GM12873 (cell line): ENCODE data around the gene ARHGEF28.

Experiments used
- CTCF ChIP-seq: IDR thresholded peaks from 2 replicates; pipeline ENCODE4 v1.5.1; 2012; ENCODE audit warnings: low read depth, mild to moderate bottlenecking, moderate library complexity, low read length, control low read depth; ENCODE audit not compliant: insufficient read depth; ENCODE audit errors: missing control alignments

Gene ARHGEF28

GRCh38 chr5:73726606-73727231 lies 100.7 kb downstream of the ARHGEF28 start:
- TF ChIP-seq CTCF, result no peak

- no peak for TF ChIP-seq CTCF
Measured at GRCh38 chr5:73727470-73727869, 101.5 kb downstream of the ARHGEF28 start.

GRCh38 chr5:73728493-73729273 lies 102.7 kb downstream of the ARHGEF28 start:
- no peak for TF ChIP-seq CTCF

DNA sequence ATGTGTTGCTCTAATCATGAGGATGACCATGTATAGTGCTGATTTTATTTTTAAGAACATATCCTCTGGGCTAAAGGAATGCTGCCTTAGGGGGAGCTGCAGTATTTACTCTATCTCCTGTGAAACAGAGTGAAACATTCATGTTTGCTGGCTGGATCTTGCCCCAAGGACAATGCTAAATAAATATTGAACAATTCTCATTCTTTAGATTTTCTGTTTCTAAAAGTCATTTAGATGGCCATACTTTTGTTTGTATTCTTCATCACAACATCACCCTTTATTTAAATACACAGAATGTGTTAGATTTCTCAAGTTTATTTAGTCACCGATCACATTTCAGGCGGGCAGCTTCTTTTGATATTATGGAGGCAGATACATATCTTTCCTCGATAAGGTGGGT lies 103.3 kb downstream of the ARHGEF28 start:
- TF ChIP-seq CTCF, result no peak

GRCh38 chr5:73732045-73732444 lies 106.0 kb downstream of the ARHGEF28 start:
- TF ChIP-seq CTCF, result no peak

GRCh38 chr5:73733219-73733618 lies 107.2 kb downstream of the ARHGEF28 start:
- TF ChIP-seq CTCF, result no peak

- no peak for TF ChIP-seq CTCF
Measured at GRCh38 chr5:73735032-73735734, 109.2 kb downstream of the ARHGEF28 start.
